WTC11 (cell line): ENCODE results near the gene C17orf50. TPM values are rescaled to one million over a fixed set of nuclear protein-coding genes. Genes with fewer than 3 reads are reported as not detected.

Source experiments
- ATAC-seq: fragments of 200-7000 bp; cut with Tn5 transposase; 2 replicates; pipeline ENCODE4 v1.10.0; 2021; ENCODE audit warnings: mild to moderate bottlenecking, moderate library complexity
- CTCF ChIA-PET: fragments of 300-600 bp; sonication (Branson Sonifier 250); formaldehyde crosslinking; loops from one replicate; lab custom pipeline; 2021; ENCODE audit warnings: antibody characterized with exemption; lab: Charles Lee
- POLR2A ChIA-PET: fragments of 350-600 bp; sonication (Branson Sonifier 250); formaldehyde crosslinking; loops from one replicate; lab custom pipeline; 2021; ENCODE audit warnings: antibody characterized with exemption; lab: Charles Lee
- DNase-seq: peaks from one replicate; pipeline ENCODE4 v3.0.0; 2021; ENCODE audit warnings: low spot score
- H3K27ac Mint-ChIP-seq: 2 replicates; pipeline ENCODE4 v1.8.0; 2021; ENCODE audit warnings: mixed read lengths
- H3K27me3 Mint-ChIP-seq: 2 replicates; pipeline ENCODE4 v1.8.0; 2021; ENCODE audit warnings: low read depth, mild to moderate bottlenecking, moderate library complexity, mixed read lengths
- H3K36me3 Mint-ChIP-seq: 2 replicates; pipeline ENCODE4 v1.8.0; 2021; ENCODE audit warnings: mixed read lengths
- H3K4me1 Mint-ChIP-seq: 2 replicates; pipeline ENCODE4 v1.8.0; 2022; ENCODE audit warnings: mixed read lengths
- H3K4me3 Mint-ChIP-seq: 2 replicates; pipeline ENCODE4 v1.8.0; 2021; ENCODE audit warnings: mild to moderate bottlenecking, moderate library complexity, mixed read lengths
- H3K9me3 Mint-ChIP-seq: 2 replicates; pipeline ENCODE4 v1.8.0; 2021; ENCODE audit warnings: mixed read lengths
- ATF3 ChIP-seq: sonication (generic); formaldehyde crosslinking; conservative IDR thresholded peaks from 2 replicates; pipeline ENCODE4 v1.8.1; 2022; ENCODE audit warnings: mild to moderate bottlenecking, missing genetic modification reagents
- CBFB ChIP-seq: sonication (generic); formaldehyde crosslinking; IDR thresholded peaks from 2 replicates; pipeline ENCODE4 v1.8.1; 2022; ENCODE audit warnings: mild to moderate bottlenecking, low read depth, missing genetic modification reagents
- CDX4 ChIP-seq: fragments of 250-450 bp; sonication (Bioruptor Pico); IDR thresholded peaks from 2 replicates; pipeline ENCODE4 v1.9.0; 2021; ENCODE audit warnings: moderate library complexity, mild to moderate bottlenecking, inconsistent platforms, borderline replicate concordance
- CREB1 ChIP-seq: sonication (generic); formaldehyde crosslinking; IDR thresholded peaks from 2 replicates; pipeline ENCODE4 v1.8.0; 2023; ENCODE audit warnings: mild to moderate bottlenecking, missing genetic modification reagents
- E2F4 ChIP-seq: sonication (generic); formaldehyde crosslinking; IDR thresholded peaks from 2 replicates; pipeline ENCODE4 v1.8.1; 2022; ENCODE audit warnings: low read depth, mild to moderate bottlenecking, moderate library complexity, missing genetic modification reagents, borderline replicate concordance
- ETV6 ChIP-seq: sonication (generic); formaldehyde crosslinking; IDR thresholded peaks from 2 replicates; pipeline ENCODE4 v1.8.1; 2022; ENCODE audit warnings: mild to moderate bottlenecking, missing genetic modification reagents
- FOXJ3 ChIP-seq: sonication (generic); formaldehyde crosslinking; IDR thresholded peaks from 2 replicates; pipeline ENCODE4 v1.9.0; 2021; ENCODE audit warnings: missing genetic modification reagents, mild to moderate bottlenecking, borderline replicate concordance
- GTF2I ChIP-seq: fragments of 250-450 bp; sonication (Bioruptor Pico); conservative IDR thresholded peaks from 2 replicates; pipeline ENCODE4 v1.4.0; 2021; ENCODE audit warnings: mild to moderate bottlenecking
- HMGA2 ChIP-seq: fragments of 250-450 bp; sonication (Bioruptor Pico); IDR thresholded peaks from 2 replicates; pipeline ENCODE4 v1.4.0; 2021; ENCODE audit warnings: mild to moderate bottlenecking, moderate library complexity
- IRF1 ChIP-seq: sonication (generic); formaldehyde crosslinking; IDR thresholded peaks from 2 replicates; pipeline ENCODE4 v1.8.0; 2023; ENCODE audit warnings: missing genetic modification reagents
- JAZF1 ChIP-seq: fragments of 250-450 bp; sonication (Bioruptor Pico); IDR thresholded peaks from 2 replicates; pipeline ENCODE4 v1.9.0; 2021; ENCODE audit warnings: moderate library complexity, mild to moderate bottlenecking, inconsistent platforms
- KAT7 ChIP-seq: sonication (generic); formaldehyde crosslinking; IDR thresholded peaks from 2 replicates; pipeline ENCODE4 v1.8.1; 2023; ENCODE audit warnings: missing genetic modification reagents, mild to moderate bottlenecking, borderline replicate concordance
- MXD4 ChIP-seq: fragments of 250-450 bp; sonication (Bioruptor Pico); IDR thresholded peaks from 2 replicates; pipeline ENCODE4 v1.8.0; 2021; ENCODE audit warnings: mild to moderate bottlenecking, moderate library complexity, borderline replicate concordance
- NFE2L1 ChIP-seq: sonication (generic); formaldehyde crosslinking; IDR thresholded peaks from 2 replicates; pipeline ENCODE4 v1.8.1; 2023; ENCODE audit warnings: missing genetic modification reagents
- NR2C2 ChIP-seq: sonication (generic); formaldehyde crosslinking; IDR thresholded peaks from 2 replicates; pipeline ENCODE4 v1.8.0; 2022; ENCODE audit warnings: mild to moderate bottlenecking, missing genetic modification reagents
- NR3C1 ChIP-seq: sonication (generic); formaldehyde crosslinking; conservative IDR thresholded peaks from 2 replicates; pipeline ENCODE4 v1.8.1; 2023; ENCODE audit warnings: low read depth, mild to moderate bottlenecking, missing genetic modification reagents
- OVOL2 ChIP-seq: fragments of 250-450 bp; sonication (Bioruptor Pico); IDR thresholded peaks from 2 replicates; pipeline ENCODE4 v1.9.0; 2021; ENCODE audit warnings: mild to moderate bottlenecking, borderline replicate concordance
- RORB ChIP-seq: fragments of 250-450 bp; sonication (Bioruptor Pico); IDR thresholded peaks from 2 replicates; pipeline ENCODE4 v1.9.0; 2021; ENCODE audit warnings: mild to moderate bottlenecking
- SOX15 ChIP-seq: fragments of 250-450 bp; sonication (Bioruptor Pico); IDR thresholded peaks from 2 replicates; pipeline ENCODE4 v1.9.0; 2021; ENCODE audit warnings: mild to moderate bottlenecking
- TCF7 ChIP-seq: sonication (generic); formaldehyde crosslinking; IDR thresholded peaks from 2 replicates; pipeline ENCODE4 v1.8.0; 2022; ENCODE audit warnings: mild to moderate bottlenecking, low read depth, missing genetic modification reagents, moderate library complexity
- ZNF138 ChIP-seq: sonication (generic); formaldehyde crosslinking; conservative IDR thresholded peaks from 2 replicates; pipeline ENCODE4 v1.8.1; 2022; ENCODE audit warnings: mild to moderate bottlenecking, moderate library complexity, missing genetic modification reagents
- ZNF423 ChIP-seq: fragments of 250-450 bp; sonication (Bioruptor Pico); IDR thresholded peaks from 2 replicates; pipeline ENCODE4 v2.1.2; 2022; ENCODE audit warnings: mild to moderate bottlenecking, moderate library complexity
- ZNF671 ChIP-seq: fragments of 250-450 bp; sonication (Bioruptor Pico); IDR thresholded peaks from 2 replicates; pipeline ENCODE4 v1.8.0; 2021; ENCODE audit warnings: mild to moderate bottlenecking
- ZSCAN18 ChIP-seq: fragments of 250-450 bp; sonication (Bioruptor Pico); IDR thresholded peaks from 2 replicates; pipeline ENCODE4 v2.1.2; 2022; ENCODE audit warnings: mild to moderate bottlenecking, moderate library complexity
- total RNA-seq: library from RNA; stranded (reverse); gene quantifications from 3 replicates; pipeline ENCODE4 v1.2.3, GENCODE V29; 2021

The C17orf50 gene
- total RNA-seq, 1 experiment from 2014 or later = 0.35 TPM

- ChIA-PET POLR2A (interaction anchor here (0.6 kb wide), 1 partner anchor 103 kb away, joined by 4 read pairs; no protein-coding TSS in a partner anchor), CTCF (interaction anchor here (0.6 to 5.8 kb wide), 3 partner anchors 11 to 1556 kb away, joined by 3 to 100 read pairs (median 53); partner anchors contain the start of genes GAS2L2 and MMP28)
- no peak for TF ChIP-seq RORB (CRISPR knock-in tag)
- TF ChIP-seq E2F4 (CRISPR knock-in tag) = no peak
- TF ChIP-seq NR2C2 (CRISPR knock-in tag) = no peak
- TF ChIP-seq CREB1 (CRISPR knock-in tag) = no peak
- no peak for TF ChIP-seq NR3C1 (CRISPR knock-in tag)
- TF ChIP-seq ZNF423 (CRISPR knock-in tag) = no peak
- H3K4me3 Mint-ChIP-seq = no peak overlapping the region
- no peaks in the 10 kb centered on the region for H3K9me3 Mint-ChIP-seq
- peaks cover 11% of the 10 kb centered on the region for H3K27me3 Mint-ChIP-seq
- DNase-seq (no peak), ATAC-seq (no peak)
- no peak overlapping the region for H3K27ac Mint-ChIP-seq
- H3K36me3 Mint-ChIP-seq = no peaks in the 10 kb centered on the region
- peaks cover 17% of the 10 kb centered on the region for H3K4me1 Mint-ChIP-seq
Observed at GRCh38 chr17:35761601-35762000, 914 bp downstream of the C17orf50 start.

- ATAC-seq (no peak), DNase-seq (no peak)
- no peaks in the 10 kb centered on the region for H3K9me3 Mint-ChIP-seq
- peaks cover 17% of the 10 kb centered on the region for H3K4me1 Mint-ChIP-seq
- peaks cover 11% of the 10 kb centered on the region for H3K27me3 Mint-ChIP-seq
- POLR2A ChIA-PET = interaction anchor here (0.6 to 2.1 kb wide), 5 partner anchors 13 to 78 kb away, joined by 3 to 37 read pairs (median 4); partner anchors contain the start of gene TAF15
- TF ChIP-seq CREB1 (CRISPR knock-in tag) (no peak), HMGA2 (CRISPR knock-in tag) (0 out of 2 replicates have a peak, but pooled peaks have one; percentile 39), TCF7 (CRISPR knock-in tag) (no peak)
- peak overlapping the region; percentile 60 for H3K4me3 Mint-ChIP-seq
- no peaks in the 10 kb centered on the region for H3K36me3 Mint-ChIP-seq
- no peak overlapping the region for H3K27ac Mint-ChIP-seq
- CTCF ChIA-PET = interaction anchor here (0.6 to 5.8 kb wide), 59 partner anchors 8 to 720 kb away, joined by 3 to 161 read pairs (median 6); partner anchors contain the start of genes AP2B1, GAS2L2, MMP28 and PEX12
Observed at GRCh38 chr17:35763767-35764122, 3.1 kb downstream of the C17orf50 start.

GRCh38 chr17:35764123-35764991 is 3.7 kb downstream of the C17orf50 start:
- Mint-ChIP-seq H3K4me3 (peak overlapping the region; percentile 80), H3K27me3 (peaks cover 11% of the 10 kb centered on the region), H3K36me3 (no peaks in the 10 kb centered on the region), H3K9me3 (no peaks in the 10 kb centered on the region), H3K4me1 (peaks cover 17% of the 10 kb centered on the region), H3K27ac (peak overlapping the region; percentile 76)
- ATAC-seq = peak; percentile 87
- peak; percentile 91 for DNase-seq
- POLR2A ChIA-PET = interaction anchor here (0.6 to 2.1 kb wide), 7 partner anchors 10 to 77 kb away, joined by 3 to 37 read pairs (median 4); partner anchors contain the start of gene TAF15
- CTCF ChIA-PET = interaction anchor here (0.5 to 5.8 kb wide), 63 partner anchors 8 to 719 kb away, joined by 3 to 161 read pairs (median 5); partner anchors contain the start of genes AP2B1, GAS2L2, MMP28 and PEX12
- no peak for TF ChIP-seq CBFB (CRISPR knock-in tag)
- TF ChIP-seq OVOL2 (CRISPR knock-in tag) = no peak
- TF ChIP-seq CDX4 (CRISPR knock-in tag) = no peak
- TF ChIP-seq IRF1 (CRISPR knock-in tag) = no peak
- TF ChIP-seq E2F4 (CRISPR knock-in tag) = peak; percentile 61; the same call in 1 of the 2 replicates
- TF ChIP-seq GTF2I (CRISPR knock-in tag) = no peak
- no peak for TF ChIP-seq ZSCAN18
- TF ChIP-seq ZNF138 (CRISPR knock-in tag) = no peak; the same call in 1 of the 2 replicates
- no peak for TF ChIP-seq JAZF1 (CRISPR knock-in tag)
- TF ChIP-seq FOXJ3 (CRISPR knock-in tag) = no peak
- peak; percentile 66; the same call in 1 of the 2 replicates for TF ChIP-seq NFE2L1 (CRISPR knock-in tag)
- TF ChIP-seq ETV6 = peak; percentile 44; the same call in 1 of the 2 replicates
- no peak for TF ChIP-seq ATF3 (CRISPR knock-in tag)
- TF ChIP-seq MXD4 (CRISPR knock-in tag) = no peak
- no peak for TF ChIP-seq SOX15 (CRISPR knock-in tag)
- TF ChIP-seq ZNF671 (CRISPR knock-in tag) = no peak
- no peak for TF ChIP-seq KAT7 (CRISPR knock-in tag)
